Bone marrow (tissue), 2 donors: ENCODE data around the gene COL18A1.

Experiments used
- DNase-seq, 2 donors: peaks; one replicate each; lab custom pipeline; 2025; lab: John Stamatoyannopoulos, UW

The COL18A1 gene

DNA sequence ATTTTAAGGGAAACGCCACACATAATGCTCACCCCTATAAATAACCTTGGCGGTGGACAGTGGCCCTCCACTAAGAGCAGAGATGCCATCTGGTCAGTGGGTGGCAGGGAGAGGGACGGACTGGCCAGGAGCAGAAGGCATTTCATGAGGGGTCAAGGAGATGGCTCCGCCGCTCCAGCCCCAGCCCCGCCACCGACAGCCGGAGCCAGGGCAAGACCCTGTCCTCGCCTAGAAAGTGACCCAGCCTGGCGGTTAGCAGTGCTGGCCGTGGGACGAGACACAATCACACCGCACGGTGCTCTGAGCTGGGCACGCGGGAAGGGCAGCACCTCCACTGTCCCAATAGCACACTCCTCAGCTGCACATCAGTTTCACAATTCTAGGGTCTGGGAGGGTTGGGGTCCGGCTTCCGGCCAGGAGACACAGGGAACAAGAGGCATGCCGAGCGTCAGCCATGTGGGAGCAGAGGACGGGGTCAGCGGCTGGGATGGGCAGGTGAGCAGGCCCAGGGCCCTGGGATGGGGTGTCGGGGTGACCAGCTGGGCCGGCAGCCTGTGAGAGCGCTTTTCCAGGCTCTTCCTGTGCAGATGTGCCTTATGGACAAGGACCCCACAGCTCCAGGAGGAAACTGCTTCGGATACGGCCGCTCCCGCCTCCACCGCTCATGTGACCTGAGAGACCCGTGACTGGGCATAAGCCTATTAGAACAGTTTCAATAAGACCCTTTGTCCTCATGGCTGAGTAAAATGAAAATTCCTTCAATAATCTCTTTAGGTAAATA lies 131.5 kb downstream of the COL18A1 start:
- no peak for DNase-seq

DNA sequence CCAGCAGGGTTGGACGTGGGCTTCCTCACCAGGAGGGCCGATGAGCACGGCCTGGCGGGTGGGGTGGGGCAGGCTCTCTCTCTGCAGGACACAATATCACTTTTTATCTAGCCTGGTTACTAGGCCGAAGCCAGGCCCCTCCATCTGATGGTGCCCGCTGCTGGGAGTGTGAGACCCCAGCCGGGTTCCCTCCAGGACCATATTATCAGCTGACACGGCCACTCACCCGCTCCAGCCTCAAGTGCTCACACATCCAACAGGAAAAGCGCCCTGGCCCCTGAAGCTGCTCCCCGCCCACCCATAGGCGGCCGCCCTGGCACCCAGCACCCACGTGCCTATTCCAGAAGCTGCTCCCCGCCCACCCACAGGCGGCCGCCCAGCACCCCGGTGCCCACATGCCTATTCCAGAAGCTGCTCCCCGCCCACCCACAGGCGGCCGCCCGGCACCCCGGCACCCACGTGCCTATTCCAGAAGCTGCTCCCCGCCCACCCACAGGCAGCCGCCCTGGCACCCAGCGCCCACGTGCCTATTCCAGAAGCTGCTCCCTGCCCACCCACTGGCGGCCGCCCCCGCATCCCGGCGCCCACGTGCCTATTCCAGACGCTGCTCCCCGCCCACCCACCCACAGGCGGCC lies 132.3 kb downstream of the COL18A1 start:
- no peak for DNase-seq

GRCh38 chr21:45537746-45538291 lies 132.9 kb downstream of the COL18A1 start:
- no peak for DNase-seq

GRCh38 chr21:45538381-45539045 lies 133.5 kb downstream of the COL18A1 start:
- DNase-seq = no peak

DNA sequence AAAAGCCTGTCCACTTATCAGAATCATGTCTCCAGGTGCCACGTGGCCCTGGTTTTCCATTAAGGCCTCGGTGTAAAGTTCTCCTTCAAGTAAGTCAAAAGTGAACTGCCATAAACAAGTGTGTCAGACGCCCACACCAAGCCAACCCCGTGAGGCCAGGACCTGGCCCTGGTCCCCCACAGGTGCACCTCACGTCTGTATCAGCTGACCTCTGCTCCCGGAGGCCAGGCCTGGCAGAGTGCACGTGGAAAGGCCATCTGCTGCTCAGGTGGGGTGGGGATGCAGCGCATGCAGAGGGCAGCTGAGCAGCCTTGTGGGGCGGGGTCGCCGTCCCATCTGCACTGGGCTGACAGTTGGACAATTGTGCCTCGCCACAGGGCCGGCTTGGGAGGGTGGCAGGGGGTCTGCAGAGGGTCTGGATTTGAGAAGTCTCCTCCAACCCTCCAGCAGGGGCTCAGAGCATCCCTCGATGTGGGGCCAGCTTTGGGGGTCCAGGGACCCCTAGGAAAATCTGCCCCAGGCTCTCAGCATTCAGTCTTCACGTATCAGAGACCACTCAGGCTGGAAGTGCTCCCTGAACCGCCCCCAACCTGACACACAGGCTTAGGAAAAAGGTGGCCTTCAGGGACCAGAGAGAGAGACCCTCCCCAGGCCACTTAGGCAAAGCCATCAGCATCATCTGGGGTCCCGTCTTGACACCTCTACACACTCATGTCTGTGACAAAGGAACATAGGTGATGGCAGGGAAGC lies 134.3 kb downstream of the COL18A1 start:
- DNase-seq = no peak

DNA sequence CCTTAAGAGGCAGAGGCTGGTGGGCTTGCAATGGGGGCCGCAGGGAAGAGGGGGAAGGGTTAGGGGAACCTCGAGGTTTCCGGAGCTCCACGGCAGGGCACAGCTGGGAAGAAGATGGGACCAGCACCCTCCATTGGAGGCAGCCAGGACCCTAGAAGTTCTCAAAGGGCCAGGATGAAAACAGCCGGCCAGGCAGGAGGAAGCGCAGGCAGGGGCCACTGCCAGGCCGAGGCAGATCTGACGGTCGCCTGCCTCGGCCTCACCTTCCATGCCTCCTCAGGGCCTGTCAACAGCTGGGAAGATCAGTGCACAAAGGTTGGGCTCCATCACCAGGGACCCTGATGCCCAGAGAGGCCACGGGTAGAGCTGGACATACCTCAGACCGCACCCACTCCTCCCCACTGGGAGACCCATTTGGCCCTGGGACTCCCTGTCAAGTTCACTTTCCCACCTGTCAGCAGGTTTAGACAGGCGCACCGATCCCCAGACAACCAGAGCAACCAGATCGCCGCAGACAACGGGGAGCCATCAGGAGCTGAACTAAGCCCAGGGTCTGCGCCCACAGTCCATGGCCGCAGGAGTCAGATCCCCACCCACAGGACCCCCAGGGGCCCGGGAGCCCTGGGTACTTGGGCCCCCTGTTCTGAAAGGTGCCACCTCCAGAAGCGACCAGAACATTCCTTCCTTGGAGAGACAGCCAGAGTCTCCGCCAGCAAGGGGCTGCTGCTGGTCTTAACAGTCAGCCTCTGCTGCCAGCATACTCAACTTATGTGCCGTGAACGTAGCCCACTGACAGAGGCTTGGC lies 135.0 kb downstream of the COL18A1 start:
- no peak for DNase-seq

- no peak for DNase-seq
These were observed 135.6 kb downstream of the COL18A1 start for GRCh38 chr21:45540601-45540970.

DNA sequence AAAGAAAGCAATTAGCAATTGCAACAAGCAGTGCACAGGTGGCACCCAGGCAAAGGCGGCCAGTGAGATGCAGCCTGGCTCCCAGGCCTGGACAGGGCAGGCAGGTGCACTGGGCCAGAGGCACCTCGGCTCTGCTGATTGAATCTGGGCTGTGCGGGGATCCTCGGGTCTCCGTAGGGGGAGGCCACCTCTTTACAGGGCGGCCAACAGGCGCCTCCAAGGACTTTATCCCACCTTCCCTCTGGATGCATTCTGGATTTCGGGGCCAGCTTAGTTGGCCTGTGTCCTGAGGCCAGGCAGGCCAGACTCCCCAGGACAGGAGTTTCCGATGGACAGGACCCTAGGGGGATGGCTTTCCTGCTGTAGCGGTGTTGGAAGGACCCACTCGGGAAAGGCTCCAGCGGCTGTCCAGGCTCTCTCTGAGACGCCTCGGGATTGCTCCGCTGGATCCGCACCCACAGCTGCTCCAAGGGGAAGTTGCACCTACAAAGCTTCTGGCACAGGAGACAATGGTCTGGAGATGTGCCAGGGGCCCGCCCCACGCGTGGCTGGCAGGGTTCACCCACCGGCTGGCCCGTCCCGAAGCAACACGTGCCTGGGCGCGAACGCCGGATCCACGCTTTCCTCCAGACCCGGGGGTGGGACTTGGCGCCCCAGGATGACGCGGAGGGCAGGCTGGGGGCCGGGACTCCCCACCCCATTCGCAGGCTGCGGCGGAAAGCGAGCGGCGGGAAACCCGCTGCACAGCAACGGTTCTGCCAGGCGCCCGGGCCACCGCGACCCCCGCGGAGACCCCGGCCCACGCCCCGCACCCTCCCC lies 136.5 kb downstream of the COL18A1 start:
- DNase-seq = no peak

GRCh38 chr21:45542242-45542666 lies 137.3 kb downstream of the COL18A1 start, which contains the start of gene SLC19A1:
TSS of gene SLC19A1 (minus strand) at chr21:45542440. CDS start at chr21:45537959, 4,481 bp downstream.
- peak in 1 of 2 donors; percentile 35 for DNase-seq

GRCh38 chr21:45542667-45543370 lies 137.9 kb downstream of the COL18A1 start:
- DNase-seq = no peak

DNA sequence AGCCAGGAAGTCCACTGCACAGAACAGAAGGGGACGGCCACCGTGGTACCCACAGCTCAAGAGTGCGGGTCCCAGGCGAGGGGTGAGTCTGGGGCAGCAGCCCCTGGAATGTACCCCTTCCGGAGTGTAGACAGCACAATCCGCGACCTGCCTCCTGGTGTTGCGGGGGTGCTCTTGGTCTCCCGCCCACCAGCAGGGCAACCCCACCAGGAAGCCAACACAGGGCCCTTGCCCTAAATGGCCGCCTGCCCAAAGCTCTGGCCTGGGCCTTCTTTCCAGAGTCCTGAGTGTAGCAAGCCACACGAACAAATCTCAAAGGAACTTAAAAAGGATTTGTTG lies 138.4 kb downstream of the COL18A1 start:
- no peak for DNase-seq

GRCh38 chr21:45543710-45544448 lies 138.9 kb downstream of the COL18A1 start:
- no peak for DNase-seq

GRCh38 chr21:45544449-45545235 lies 139.7 kb downstream of the COL18A1 start:
- no peak for DNase-seq

DNA sequence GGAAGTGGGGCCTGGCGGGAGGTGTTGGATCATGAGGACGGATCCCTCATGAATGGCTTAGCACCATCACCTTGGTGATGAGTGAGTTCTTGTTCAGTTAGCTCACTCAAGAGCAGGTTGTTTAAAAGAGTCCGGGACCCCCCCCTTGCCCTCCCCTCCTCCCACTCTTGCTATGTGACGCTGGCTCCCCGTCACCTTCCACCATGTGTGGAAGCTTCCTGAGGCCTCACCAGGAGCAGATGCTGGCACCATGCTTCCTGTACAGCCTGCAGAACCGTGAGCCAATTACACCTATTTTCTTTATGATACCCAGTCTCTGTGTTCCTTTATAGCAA lies 140.2 kb downstream of the COL18A1 start:
- no peak for DNase-seq

DNA sequence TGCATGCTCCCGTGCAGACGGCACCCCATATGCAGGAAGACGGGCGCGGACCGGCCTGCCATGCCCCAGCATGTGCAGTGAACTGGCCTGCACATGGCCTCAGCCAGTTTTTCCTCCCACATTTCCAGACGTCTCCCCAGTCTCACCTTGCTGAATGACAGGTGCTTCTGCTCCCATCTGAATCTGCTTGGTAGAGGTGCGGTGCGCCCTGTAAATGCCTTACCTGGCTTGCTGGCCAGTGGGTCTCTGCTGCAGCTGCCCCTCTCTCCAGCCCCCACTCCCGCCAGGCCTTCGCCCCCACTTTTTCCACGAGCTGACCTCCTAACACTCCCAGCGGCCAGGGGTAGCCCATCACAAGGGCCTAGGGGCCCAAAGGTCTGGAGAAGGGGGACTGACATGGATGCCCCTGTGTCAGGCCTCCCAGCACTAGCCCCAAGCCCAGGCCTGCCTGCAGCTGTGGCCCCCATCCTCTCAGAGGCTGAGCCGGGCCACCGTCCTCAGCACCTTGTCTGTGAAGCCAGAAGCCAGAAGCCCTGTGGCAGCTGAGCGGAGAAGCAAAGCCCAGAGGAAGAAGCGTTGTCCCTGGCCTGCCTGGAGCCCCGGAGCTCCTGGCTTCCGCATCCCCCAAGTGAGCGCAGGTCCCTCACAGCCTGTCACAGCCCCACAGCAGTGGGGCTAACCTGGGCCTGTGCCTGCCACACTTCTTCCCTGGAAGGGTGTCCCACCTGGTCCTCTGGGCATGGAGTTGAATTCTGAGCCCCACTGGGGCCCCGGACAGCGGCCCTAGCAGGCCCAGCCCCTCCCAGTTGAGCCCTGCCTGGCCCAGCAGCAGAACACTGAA lies 140.9 kb downstream of the COL18A1 start:
- no peak for DNase-seq

GRCh38 chr21:45546636-45547544 lies 141.9 kb downstream of the COL18A1 start:
- no peak for DNase-seq
